ENCODE results near the gene TLR4. TPM values are rescaled to one million over a fixed set of nuclear protein-coding genes. Genes with fewer than 3 reads are reported as not detected.

The TLR4 gene
- total RNA-seq, 2 experiments from 2014 or later, result 0.06 TPM; not detected in 1

- DNase-seq, result no peak
- Mint-ChIP-seq H3K36me3 (ENCODE audit: low read depth) (peaks cover 1% of the 10 kb centered on the region), H3K27me3 (peaks cover 32% of the 10 kb centered on the region), H3K4me3 (no peak overlapping the region), H3K9me3 (peaks cover 5% of the 10 kb centered on the region), H3K4me1 (peaks cover 22% of the 10 kb centered on the region), H3K27ac (peak overlapping the region; percentile 28)
- ChIA-PET POLR2A (no interaction called here), CTCF (no interaction called here)
Measured at GRCh38 chr9:117719161-117719920, 15.1 kb downstream of the TLR4 start.

- Mint-ChIP-seq H3K27me3 (peaks cover 34% of the 10 kb centered on the region), H3K27ac (no peak overlapping the region), H3K4me1 (peaks cover 22% of the 10 kb centered on the region), H3K9me3 (peaks cover 5% of the 10 kb centered on the region), H3K4me3 (no peak overlapping the region), H3K36me3 (ENCODE audit: low read depth) (peaks cover 1% of the 10 kb centered on the region)
- CTCF ChIA-PET, result no interaction called here
- POLR2A ChIA-PET, result no interaction called here
- no peak for DNase-seq
Measured at GRCh38 chr9:117720066-117720465, 15.9 kb downstream of the TLR4 start.

- H3K36me3 Mint-ChIP-seq (ENCODE audit: low read depth), result peaks cover 1% of the 10 kb centered on the region
- ChIA-PET POLR2A (no interaction called here), CTCF (no interaction called here)
- DNase-seq, result no peak
- H3K4me3 Mint-ChIP-seq, result no peak overlapping the region
- peaks cover 22% of the 10 kb centered on the region for H3K4me1 Mint-ChIP-seq
- peaks cover 30% of the 10 kb centered on the region for H3K27me3 Mint-ChIP-seq
- no peak overlapping the region for H3K27ac Mint-ChIP-seq
- H3K9me3 Mint-ChIP-seq, result peaks cover 5% of the 10 kb centered on the region
Measured at GRCh38 chr9:117720555-117720954, 16.4 kb downstream of the TLR4 start.

GRCh38 chr9:117720987-117721386, 16.8 kb downstream of the TLR4 start:
- Mint-ChIP-seq H3K4me3 (no peak overlapping the region), H3K9me3 (peaks cover 5% of the 10 kb centered on the region), H3K27me3 (peaks cover 27% of the 10 kb centered on the region), H3K4me1 (peaks cover 22% of the 10 kb centered on the region), H3K36me3 (ENCODE audit: low read depth) (peaks cover 1% of the 10 kb centered on the region), H3K27ac (no peak overlapping the region)
- no peak for DNase-seq
- CTCF ChIA-PET, result no interaction called here
- POLR2A ChIA-PET, result no interaction called here

- Mint-ChIP-seq H3K4me1 (peaks cover 19% of the 10 kb centered on the region), H3K27ac (no peak overlapping the region), H3K9me3 (peaks cover 5% of the 10 kb centered on the region), H3K4me3 (no peak overlapping the region), H3K36me3 (ENCODE audit: low read depth) (peaks cover 1% of the 10 kb centered on the region), H3K27me3 (peaks cover 24% of the 10 kb centered on the region)
- DNase-seq, result no peak
- ChIA-PET CTCF (no interaction called here), POLR2A (no interaction called here)
Measured at GRCh38 chr9:117722108-117722761, 18.0 kb downstream of the TLR4 start.

- no peaks in the 10 kb centered on the region for H3K36me3 Mint-ChIP-seq (ENCODE audit: low read depth)
- CTCF ChIA-PET, result no interaction called here
- H3K27ac Mint-ChIP-seq, result no peak overlapping the region
- DNase-seq, result no peak
- POLR2A ChIA-PET, result no interaction called here
- peaks cover under 1% of the 10 kb centered on the region for H3K4me1 Mint-ChIP-seq
- no peak overlapping the region for H3K4me3 Mint-ChIP-seq
- no peaks in the 10 kb centered on the region for H3K9me3 Mint-ChIP-seq
- H3K27me3 Mint-ChIP-seq, result peaks cover 24% of the 10 kb centered on the region
Measured at GRCh38 chr9:117723986-117724625, 19.9 kb downstream of the TLR4 start.

GRCh38 chr9:117725426-117725887, 21.3 kb downstream of the TLR4 start:
- H3K4me1 Mint-ChIP-seq, result no peaks in the 10 kb centered on the region
- H3K4me3 Mint-ChIP-seq, result no peak overlapping the region
- ChIA-PET POLR2A (no interaction called here), CTCF (no interaction called here)
- no peaks in the 10 kb centered on the region for H3K9me3 Mint-ChIP-seq
- DNase-seq, result no peak
- peaks cover 25% of the 10 kb centered on the region for H3K27me3 Mint-ChIP-seq
- H3K36me3 Mint-ChIP-seq (ENCODE audit: low read depth), result no peaks in the 10 kb centered on the region
- H3K27ac Mint-ChIP-seq, result no peak overlapping the region

GRCh38 chr9:117729375-117729774, 25.2 kb downstream of the TLR4 start:
- ChIA-PET POLR2A (no interaction called here), CTCF (no interaction called here)
- H3K36me3 Mint-ChIP-seq (ENCODE audit: low read depth), result no peaks in the 10 kb centered on the region
- no peak for DNase-seq
- H3K4me3 Mint-ChIP-seq, result no peak overlapping the region
- no peaks in the 10 kb centered on the region for H3K4me1 Mint-ChIP-seq
- no peak overlapping the region for H3K27ac Mint-ChIP-seq
- peaks cover 24% of the 10 kb centered on the region for H3K27me3 Mint-ChIP-seq
- H3K9me3 Mint-ChIP-seq, result no peaks in the 10 kb centered on the region

GRCh38 chr9:117732494-117732893, 28.3 kb downstream of the TLR4 start:
- H3K27me3 Mint-ChIP-seq, result peaks cover 30% of the 10 kb centered on the region
- no peaks in the 10 kb centered on the region for H3K9me3 Mint-ChIP-seq
- H3K4me3 Mint-ChIP-seq, result no peak overlapping the region
- no peaks in the 10 kb centered on the region for H3K36me3 Mint-ChIP-seq (ENCODE audit: low read depth)
- DNase-seq, result no peak
- CTCF ChIA-PET, result interaction anchor here (1.2 kb wide), 1 partner anchor 9 kb away, joined by 5 read pairs; no protein-coding TSS in a partner anchor
- H3K27ac Mint-ChIP-seq, result no peak overlapping the region
- H3K4me1 Mint-ChIP-seq, result no peaks in the 10 kb centered on the region
- POLR2A ChIA-PET, result no interaction called here

- peaks cover 30% of the 10 kb centered on the region for H3K27me3 Mint-ChIP-seq
- no peak overlapping the region for H3K4me3 Mint-ChIP-seq
- DNase-seq, result no peak
- no peak overlapping the region for H3K27ac Mint-ChIP-seq
- CTCF ChIA-PET, result interaction anchor here (1.2 kb wide), 1 partner anchor 8 kb away, joined by 5 read pairs; no protein-coding TSS in a partner anchor
- POLR2A ChIA-PET, result no interaction called here
- no peaks in the 10 kb centered on the region for H3K9me3 Mint-ChIP-seq
- H3K4me1 Mint-ChIP-seq, result no peaks in the 10 kb centered on the region
- H3K36me3 Mint-ChIP-seq (ENCODE audit: low read depth), result no peaks in the 10 kb centered on the region
Measured at GRCh38 chr9:117733465-117733864, 29.3 kb downstream of the TLR4 start.

GRCh38 chr9:117734082-117734481, 29.9 kb downstream of the TLR4 start:
- Mint-ChIP-seq H3K4me3 (no peak overlapping the region), H3K27ac (no peak overlapping the region), H3K9me3 (no peaks in the 10 kb centered on the region), H3K36me3 (ENCODE audit: low read depth) (no peaks in the 10 kb centered on the region), H3K4me1 (no peaks in the 10 kb centered on the region), H3K27me3 (peaks cover 30% of the 10 kb centered on the region)
- no peak for DNase-seq
- ChIA-PET POLR2A (no interaction called here), CTCF (no interaction called here)

- no peak overlapping the region for H3K27ac Mint-ChIP-seq
- no peaks in the 10 kb centered on the region for H3K4me1 Mint-ChIP-seq
Measured at GRCh38 chr9:117734523-117735314, 30.5 kb downstream of the TLR4 start.

GRCh38 chr9:117737721-117738226, 33.6 kb downstream of the TLR4 start:
- H3K4me1 Mint-ChIP-seq, result no peaks in the 10 kb centered on the region
- H3K27me3 Mint-ChIP-seq, result peaks cover 30% of the 10 kb centered on the region
- H3K4me3 Mint-ChIP-seq, result no peak overlapping the region
- POLR2A ChIA-PET, result no interaction called here
- no peak overlapping the region for H3K27ac Mint-ChIP-seq
- H3K36me3 Mint-ChIP-seq (ENCODE audit: low read depth), result no peaks in the 10 kb centered on the region
- H3K9me3 Mint-ChIP-seq, result no peaks in the 10 kb centered on the region
- CTCF ChIA-PET, result no interaction called here
- DNase-seq, result no peak

More at GRCh38 chr9:117734523-117735314, 30.5 kb downstream of the TLR4 start:
- ChIA-PET POLR2A (no interaction called here), CTCF (no interaction called here)
- Mint-ChIP-seq H3K36me3 (ENCODE audit: low read depth) (no peaks in the 10 kb centered on the region), H3K27me3 (peaks cover 30% of the 10 kb centered on the region), H3K9me3 (no peaks in the 10 kb centered on the region), H3K4me3 (no peak overlapping the region)
- no peak for DNase-seq

All from activated CD4-positive, alpha-beta T cell treated with anti-CD3 and anti-CD28 coated beads, Interleukin-2, amount 10 ng/mL, durations not matched to agents 7 days and 5 days (primary cell).